K562 (cell line): ENCODE data around the gene EFNA5. TPM values are rescaled to one million over a fixed set of nuclear protein-coding genes. Genes with fewer than 3 reads are reported as not detected.

Experiments used
- ATAC-seq: fragments of 200-7000 bp; cut with Tn5 transposase; 3 replicates; pipeline ENCODE4 v1.9.1; 2020; ENCODE audit warnings: moderate library complexity
- BruUV-seq: library from RNA; stranded (reverse); fragments of 400-500 nt; replicated peaks from 2 replicates; lab custom pipeline; 2021; lab: Mats Ljungman, UMichigan
- CTCF ChIA-PET: fragments of 300-600 bp; formaldehyde crosslinking; extraction: SDS; loops from one replicate; lab custom pipeline; 2021; ENCODE audit warnings: low intra/inter-chr PET ratio; lab: Yijun Ruan, JAX
- POLR2A ChIA-PET: fragments of 300-600, 350-650 bp; sonication (Branson Sonifier 250); formaldehyde crosslinking; extraction: SDS; loops from one replicate; lab custom pipeline; 2021; ENCODE audit warnings: antibody characterized with exemption, inconsistent platforms; lab: Yijun Ruan, JAX
- DNase-seq, 4 experiments: peaks; one replicate each; pipeline versions ENCODE4 v3.0.0 to v3.0.0-alpha.2; 2011 to 2018; ENCODE audit warnings: low spot score in 3 of 4, mixed read lengths in 3 of 4; ENCODE audit errors: extremely low read depth in 1 of 4
- FAIRE-seq: peaks from 2 replicates; lab custom pipeline; 2011; peaks lifted over from hg19 to GRCh38; lab: Jason Lieb, UNC
- H2AFZ ChIP-seq: 2 replicates; pipeline ENCODE4 v1.6.0; 2011; ENCODE audit warnings: low read depth, low read length, control low read depth, inconsistent platforms
- H3K27ac ChIP-seq: fragments of 200-600 bp; 3 replicates; pipeline ENCODE4 v1.8.0; 2011; ENCODE audit warnings: low read depth, mild to moderate bottlenecking, control low read depth, inconsistent platforms, low read length, moderate library complexity, mixed read lengths; ENCODE audit errors: extremely low read depth
- H3K27me3 ChIP-seq, 2 experiments: fragments of 300-600 bp in 1 of 2; 2 replicates in 1 of 2; 3 replicates in 1 of 2; pipeline versions ENCODE4 v1.6.0 to v1.8.0; 2011; ENCODE audit warnings: inconsistent platforms in 2 of 2, low read length in 2 of 2, mild to moderate bottlenecking in 1 of 2, mixed read lengths in 1 of 2, moderate library complexity in 1 of 2; ENCODE audit not compliant: control insufficient read depth in 2 of 2, insufficient read depth in 2 of 2
- H3K36me3 ChIP-seq: fragments of 300-600 bp; 3 replicates; pipeline ENCODE4 v1.8.0; 2011; ENCODE audit warnings: mild to moderate bottlenecking, low read length, inconsistent platforms; ENCODE audit not compliant: control insufficient read depth, insufficient read depth
- H3K4me1 ChIP-seq, 2 experiments: fragments of 200-600 bp in 1 of 2; replicated peaks in 1 of 2; 2 replicates in 1 of 2; 3 replicates in 1 of 2; pipeline versions ENCODE4 v1.5.1 to v1.8.0; 2011; ENCODE audit warnings: inconsistent platforms in 2 of 2, low read length in 2 of 2, mild to moderate bottlenecking in 1 of 2, mixed read lengths in 1 of 2, moderate library complexity in 1 of 2; ENCODE audit not compliant: control insufficient read depth in 2 of 2, insufficient read depth in 2 of 2
- H3K4me2 ChIP-seq: 2 replicates; pipeline ENCODE4 v1.6.1; 2011; ENCODE audit warnings: low read length, control low read depth, inconsistent platforms, mixed read lengths; ENCODE audit not compliant: insufficient read depth
- H3K4me3 ChIP-seq: fragments of 200-600 bp; sonication (generic), shearing (Covaris generic); 2 replicates; pipeline ENCODE4 v1.5.1; 2016; ENCODE audit warnings: control low read depth, inconsistent platforms
- H3K79me2 ChIP-seq: fragments of 200-600 bp; 3 replicates; pipeline ENCODE4 v1.8.0; 2011; ENCODE audit warnings: low read length, inconsistent platforms; ENCODE audit not compliant: control insufficient read depth, insufficient read depth
- H3K9ac ChIP-seq, 2 experiments: 2 replicates each; pipeline versions ENCODE4 v1.6.0 to v1.6.1; 2011; ENCODE audit warnings: low read depth in 2 of 2, low read length in 2 of 2, control low read depth in 1 of 2, inconsistent platforms in 1 of 2, mild to moderate bottlenecking in 1 of 2, mixed read lengths in 1 of 2; ENCODE audit not compliant: insufficient read depth in 1 of 2
- H3K9me1 ChIP-seq: one replicate; pipeline ENCODE4 v1.6.0; 2011; ENCODE audit warnings: inconsistent platforms, mild to moderate bottlenecking, low read length, moderate library complexity; ENCODE audit not compliant: control insufficient read depth, insufficient read depth
- H3K9me3 ChIP-seq: replicated peaks from 2 replicates; pipeline ENCODE4 v1.5.1; 2011; ENCODE audit warnings: low read depth, low read length, inconsistent platforms; ENCODE audit not compliant: control insufficient read depth, insufficient read depth
- H4K20me1 ChIP-seq: replicated peaks from 2 replicates; pipeline ENCODE4 v1.6.1; 2011; ENCODE audit warnings: low read length, inconsistent platforms, mixed read lengths; ENCODE audit not compliant: control insufficient read depth, insufficient read depth
- ARHGAP35 ChIP-seq: fragments of 450-650 bp; IDR thresholded peaks from 2 replicates; pipeline ENCODE4 v1.6.1; 2018; ENCODE audit not compliant: partially characterized antibody
- CBFA2T3 ChIP-seq: fragments of 450-650 bp; IDR thresholded peaks from 2 replicates; pipeline ENCODE4 v1.6.1; 2017
- CHAMP1 ChIP-seq: fragments of 450-650 bp; IDR thresholded peaks from 2 replicates; pipeline ENCODE4 v1.6.1; 2016; ENCODE audit warnings: mild to moderate bottlenecking
- FUS ChIP-seq: fragments of 200-400 bp; formaldehyde crosslinking; optimal IDR thresholded peaks from 2 replicates; pipeline ENCODE3; 2017; ENCODE audit warnings: low read depth, low read length
- GATAD2A ChIP-seq: fragments of 450-650 bp; IDR thresholded peaks from 2 replicates; pipeline ENCODE4 v1.6.1; 2017
- HCFC1 ChIP-seq: IDR thresholded peaks from 2 replicates; pipeline ENCODE4 v1.6.1; 2012; ENCODE audit warnings: low read depth, low read length, improper control_type of control experiment
- HNRNPK ChIP-seq: fragments of 200-400 bp; formaldehyde crosslinking; IDR thresholded peaks from one replicate; pipeline ENCODE4 v1.6.1; 2018; ENCODE audit warnings: mild to moderate bottlenecking, low read depth, low read length; ENCODE audit not compliant: poor library complexity, severe bottlenecking
- HOXB6 ChIP-seq: fragments of 250-450 bp; sonication (Bioruptor Pico); IDR thresholded peaks from 2 replicates; pipeline ENCODE4 v1.5.1; 2022; ENCODE audit warnings: mild to moderate bottlenecking, borderline replicate concordance
- KDM2B ChIP-seq: fragments of 250-450 bp; sonication (Bioruptor Pico); IDR thresholded peaks from 2 replicates; pipeline ENCODE4 v1.8.0; 2021; ENCODE audit warnings: mild to moderate bottlenecking, moderate library complexity
- KLF16 ChIP-seq: IDR thresholded peaks from 2 replicates; pipeline ENCODE4 v1.6.1; 2016; ENCODE audit warnings: antibody characterized with exemption
- NFIC ChIP-seq: fragments of 450-650 bp; IDR thresholded peaks from 2 replicates; pipeline ENCODE4 v1.6.1; 2017; ENCODE audit warnings: mild to moderate bottlenecking, inconsistent platforms
- PHB2 ChIP-seq: fragments of 450-650 bp; IDR thresholded peaks from 2 replicates; pipeline ENCODE4 v1.6.1; 2017; ENCODE audit warnings: low read depth
- SMAD1 ChIP-seq: fragments of 150-350 bp; IDR thresholded peaks from 2 replicates; pipeline ENCODE4 v1.6.1; 2014; ENCODE audit warnings: low read length, low read depth; ENCODE audit not compliant: partially characterized antibody
- SMARCB1 ChIP-seq: IDR thresholded peaks from 2 replicates; pipeline ENCODE4 v1.6.1; 2011; ENCODE audit warnings: improper control_type of control experiment, low read depth; ENCODE audit not compliant: insufficient read length
- TAF7 ChIP-seq: fragments of 450-650 bp; IDR thresholded peaks from 2 replicates; pipeline ENCODE4 v1.6.1; 2016; ENCODE audit warnings: missing genetic modification characterization, missing compliant biosample characterization
- TRIM28 ChIP-seq: fragments of 450-650 bp; IDR thresholded peaks from 2 replicates; pipeline ENCODE4 v1.6.1; 2017
- ZNF696 ChIP-seq: fragments of 250-450 bp; sonication (Bioruptor Pico); conservative IDR thresholded peaks from 2 replicates; pipeline ENCODE4 v1.4.0; 2020; ENCODE audit warnings: mild to moderate bottlenecking, moderate library complexity
- WGBS: fragments of 100-300 bp; shearing (Covaris generic); methylation state at CpG from one replicate; pipeline ENCODE4 v1.1.6; 2016; ENCODE audit warnings: low coverage, mixed read lengths; ENCODE audit not compliant: insufficient coverage; ENCODE audit errors: missing lambda C conversion rate; 5-methylcytosine and 5-hydroxymethylcytosine counted together
- in situ Hi-C: fragments of 300-500 bp; cut with MboI; formaldehyde crosslinking; loops from 4 replicates; pipeline ENCODE4 v1.15.0; 2018; ENCODE audit warnings: inconsistent platforms, mixed read lengths
- intact Hi-C: fragments of 100-400 bp; cut with micrococcal nuclease; formaldehyde crosslinking; loops from 2 replicates; pipeline ENCODE4 v1.14.2; 2022
- polyA plus RNA-seq, 8 experiments: library from polyadenylated mRNA; depleted of rRNA in 4 of 8; stranded (reverse) in 5 of 8; unstranded in 3 of 8; fragments of >200 nt; fragmentation: Nextera tagmentation in 2 of 8; fragmentation: Illumina TruSeq in 1 of 8; extraction: Ambion mirVana in 2 of 8; extraction: Trizol in 1 of 8; gene quantifications; 2 replicates each; pipeline versions ENCODE4 v1.2.1 to v1.2.3, GENCODE V29; 2011 to 2014; ENCODE audit warnings: inconsistent platforms in 1 of 8, missing spikeins in 1 of 8
- total RNA-seq, 7 experiments: library from RNA; depleted of rRNA in 6 of 7; stranded (reverse); fragments of >200 nt in 6 of 7; fragmentation: Illumina TruSeq in 2 of 7; extraction: Trizol in 2 of 7; gene quantifications; 2 replicates each; pipeline versions ENCODE4 v1.2.1 to v1.2.3, GENCODE V29; 2011 to 2021; ENCODE audit warnings: low replicate concordance in 1 of 7

EFNA5 gene
- total and polyA plus RNA-seq, 9 of the 15 experiments (the other 6 are each of a cell fraction or from before 2014, with no cell fraction given), result 0.20 TPM; not detected in 8

DNA sequence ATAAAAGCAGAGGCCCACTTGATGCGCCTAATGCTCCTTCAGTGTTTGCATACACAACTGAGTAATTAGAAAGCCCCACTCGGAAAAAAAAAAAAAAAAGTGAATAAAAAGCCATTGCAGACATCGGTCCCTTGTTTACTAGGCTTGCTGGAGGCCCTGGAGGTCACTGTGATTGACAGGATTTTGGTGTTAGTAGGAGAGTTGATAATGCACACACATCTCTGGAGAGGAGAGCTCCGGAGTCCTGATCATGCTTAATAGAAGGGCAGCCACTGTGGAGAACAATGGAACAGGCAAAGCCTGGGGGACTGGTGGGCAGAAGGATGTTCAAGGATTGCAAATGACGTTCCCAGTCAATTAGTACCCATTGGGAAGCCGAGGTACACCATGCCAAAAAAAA is 152.5 kb downstream of the EFNA5 start:
- WGBS, result 3% methylated on average over 4 of the region's 6 CpGs
- no peak for TF ChIP-seq KDM2B (CRISPR knock-in tag)
- TF ChIP-seq TAF7 (tag), result no peak
- TF ChIP-seq PHB2, result no peak
- TF ChIP-seq HCFC1, result no peak
- TF ChIP-seq HNRNPK, result no peak
- H3K27ac ChIP-seq, result no peak overlapping the region
- POLR2A ChIA-PET, result no interaction called here
- no peak for FAIRE-seq
- in situ Hi-C loops (no loop called here), intact Hi-C loops (no loop called here)
- no peak for ATAC-seq
- no peak overlapping the region for H3K4me2 ChIP-seq
- no peaks in the 10 kb centered on the region for H3K9me1 ChIP-seq
- no peaks in the 10 kb centered on the region for H3K79me2 ChIP-seq
- H4K20me1 ChIP-seq, result no peaks in the 10 kb centered on the region
- no peaks in the 10 kb centered on the region for H3K9me3 ChIP-seq
- H3K9ac ChIP-seq, result no peak overlapping the region
- no TSS peak for BruUV-seq
- H3K4me1 ChIP-seq, result no peaks in the 10 kb centered on the region
- CTCF ChIA-PET, result interaction anchor here (0.6 kb wide), 1 partner anchor 8 kb away, joined by 3 read pairs; no protein-coding TSS in a partner anchor
- H3K36me3 ChIP-seq, result no peaks in the 10 kb centered on the region
- no peak for DNase-seq
- H2AFZ ChIP-seq, result no peak overlapping the region
- no peaks in the 10 kb centered on the region for H3K27me3 ChIP-seq
- no peak overlapping the region for H3K4me3 ChIP-seq

DNA sequence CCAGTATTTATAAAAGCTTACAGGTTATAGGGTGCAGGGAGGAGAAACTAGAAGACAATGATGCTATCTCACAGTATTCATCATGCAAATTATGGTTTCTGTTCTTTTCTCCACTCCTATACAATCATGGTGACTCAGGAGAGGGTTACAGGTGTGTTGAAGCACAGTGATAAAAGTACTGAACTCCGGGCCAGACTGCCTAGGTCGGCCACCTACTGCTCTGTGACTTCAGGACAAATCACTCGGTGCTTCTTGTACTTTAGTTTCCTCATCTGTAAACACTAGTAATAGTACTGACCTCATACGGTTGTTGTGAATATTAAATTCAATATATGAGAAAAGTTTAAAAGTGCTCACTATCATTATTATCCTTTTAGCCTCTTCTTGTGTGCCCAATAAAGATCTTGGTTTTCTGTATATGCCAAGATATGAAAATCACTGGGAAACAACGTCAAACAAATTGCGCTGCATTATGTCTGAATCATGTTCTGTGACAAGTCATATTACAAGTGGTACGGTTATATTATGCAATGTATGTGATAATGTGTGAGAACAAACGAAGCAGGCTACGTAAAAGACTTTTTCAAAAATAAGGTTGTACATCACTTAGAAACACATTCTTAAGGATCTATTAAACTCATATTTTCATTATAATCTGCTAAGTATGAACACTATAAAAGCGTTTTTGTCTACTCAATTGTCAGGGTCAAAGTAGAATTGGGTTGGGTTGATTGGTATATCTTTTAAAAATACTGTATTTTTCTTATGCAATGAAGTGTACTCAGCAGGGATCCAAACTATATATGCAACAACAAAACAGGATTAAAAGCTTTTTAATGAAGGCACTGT is 153.3 kb downstream of the EFNA5 start:
- no peaks in the 10 kb centered on the region for H3K4me1 ChIP-seq
- DNase-seq (no peak), ATAC-seq (no peak), FAIRE-seq (no peak)
- no peaks in the 10 kb centered on the region for H3K27me3 ChIP-seq
- POLR2A ChIA-PET, result no interaction called here
- intact Hi-C loops (no loop called here), in situ Hi-C loops (no loop called here)
- H3K36me3 ChIP-seq, result no peaks in the 10 kb centered on the region
- no peak overlapping the region for H2AFZ ChIP-seq
- CTCF ChIA-PET, result interaction anchor here (0.6 kb wide), 1 partner anchor 8 kb away, joined by 3 read pairs; no protein-coding TSS in a partner anchor
- H3K27ac ChIP-seq, result no peak overlapping the region
- H4K20me1 ChIP-seq, result no peaks in the 10 kb centered on the region
- no peak overlapping the region for H3K4me2 ChIP-seq
- 4% methylated on average over 10 of the region's 10 CpGs for WGBS
- no peak overlapping the region for H3K4me3 ChIP-seq
- H3K9me1 ChIP-seq, result no peaks in the 10 kb centered on the region
- no peak overlapping the region for H3K9ac ChIP-seq
- BruUV-seq, result no TSS peak
- no peaks in the 10 kb centered on the region for H3K9me3 ChIP-seq
- H3K79me2 ChIP-seq, result no peaks in the 10 kb centered on the region
- TF ChIP-seq ARHGAP35, result no peak
- no peak for TF ChIP-seq ZNF696
- no peak for TF ChIP-seq SMARCB1
- no peak for TF ChIP-seq CHAMP1
- no peak for TF ChIP-seq FUS
- TF ChIP-seq GATAD2A, result no peak
- no peak for TF ChIP-seq TRIM28
- no peak for TF ChIP-seq HOXB6 (CRISPR knock-in tag)
- no peak for TF ChIP-seq CBFA2T3
- TF ChIP-seq KLF16, result no peak
- TF ChIP-seq NFIC, result no peak
- no peak for TF ChIP-seq SMAD1
